Measurements from ENCODE around the gene RANBP9. TPM values are rescaled to one million over a fixed set of nuclear protein-coding genes. Genes with fewer than 3 reads are reported as not detected.

Gene RANBP9
- total RNA-seq, 1 donor from 2014 or later, result 50.6 TPM

DNA sequence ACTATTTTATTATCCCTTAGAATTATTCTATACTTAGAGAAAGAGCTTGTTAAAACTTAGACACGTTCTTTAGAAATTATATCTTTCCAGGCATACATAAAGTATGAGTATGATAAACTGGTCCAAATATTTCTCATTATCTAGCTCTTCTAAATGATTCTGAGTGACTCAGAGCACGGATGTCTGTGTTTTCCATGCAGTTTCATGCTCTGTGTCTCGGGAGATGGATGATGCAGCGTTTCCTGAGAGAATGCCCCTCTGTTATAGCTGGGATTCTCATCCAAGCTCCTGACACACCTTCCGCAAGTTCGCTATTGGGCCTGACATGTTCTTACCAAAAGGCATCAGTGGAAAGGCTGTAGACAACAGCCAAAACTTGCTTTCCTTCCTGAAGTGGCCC is 117.9 kb downstream of the RANBP9 start:
- no peak for DNase-seq

DNA sequence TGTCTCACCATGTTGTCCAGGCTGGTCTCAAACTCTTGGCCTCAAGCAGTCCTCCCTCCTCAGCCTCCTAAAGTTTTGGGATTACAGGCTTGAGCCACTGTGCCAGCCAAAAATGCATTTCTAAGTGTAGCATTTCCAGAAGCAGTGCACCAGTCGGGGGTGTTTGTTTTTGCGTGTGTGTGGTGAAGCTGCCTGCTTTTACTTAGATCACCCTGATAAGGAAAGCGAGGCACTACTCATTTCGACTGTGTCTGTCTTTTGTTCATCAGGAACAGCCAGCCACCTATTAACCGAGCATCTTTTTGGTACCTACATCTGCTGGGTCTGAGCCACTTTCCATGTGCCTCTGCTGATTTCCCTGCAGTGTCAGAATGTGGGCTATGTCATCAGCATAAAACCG is 118.5 kb downstream of the RANBP9 start:
- DNase-seq, result no peak

DNA sequence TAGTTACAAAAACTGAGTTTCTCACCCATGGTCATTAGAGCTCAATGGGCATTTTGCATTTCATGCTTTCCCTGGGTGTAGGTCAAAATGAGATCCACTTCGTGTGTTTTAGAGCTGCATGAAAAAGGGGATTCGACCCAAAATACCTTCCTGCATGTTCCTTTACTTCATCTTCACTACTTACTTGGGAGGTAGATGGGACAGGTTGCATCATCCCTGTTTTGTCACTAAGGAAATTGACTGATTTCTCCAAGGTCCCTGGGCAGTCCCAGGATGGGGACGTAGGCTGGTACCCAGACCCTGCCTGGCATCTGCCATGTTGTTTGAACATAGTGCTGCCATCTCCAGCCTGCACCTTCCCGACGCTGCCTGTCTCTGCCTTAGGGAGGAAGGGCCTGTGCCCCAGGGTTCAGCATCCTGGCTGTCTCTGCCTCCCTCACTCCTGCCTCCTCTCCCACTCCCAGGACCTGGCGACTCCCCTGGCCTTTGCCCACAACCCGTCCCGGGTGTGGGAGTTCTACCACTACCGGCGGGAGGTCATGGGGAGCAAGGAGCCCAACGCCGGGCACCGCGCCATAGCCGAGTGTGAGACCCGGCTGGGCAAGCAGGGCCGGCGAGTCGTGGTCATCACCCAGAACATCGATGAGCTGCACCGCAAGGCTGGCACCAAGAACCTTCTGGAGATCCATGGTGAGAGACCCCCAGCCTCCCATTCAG is 120.3 kb downstream of the RANBP9 start:
- no peak for DNase-seq

DNA sequence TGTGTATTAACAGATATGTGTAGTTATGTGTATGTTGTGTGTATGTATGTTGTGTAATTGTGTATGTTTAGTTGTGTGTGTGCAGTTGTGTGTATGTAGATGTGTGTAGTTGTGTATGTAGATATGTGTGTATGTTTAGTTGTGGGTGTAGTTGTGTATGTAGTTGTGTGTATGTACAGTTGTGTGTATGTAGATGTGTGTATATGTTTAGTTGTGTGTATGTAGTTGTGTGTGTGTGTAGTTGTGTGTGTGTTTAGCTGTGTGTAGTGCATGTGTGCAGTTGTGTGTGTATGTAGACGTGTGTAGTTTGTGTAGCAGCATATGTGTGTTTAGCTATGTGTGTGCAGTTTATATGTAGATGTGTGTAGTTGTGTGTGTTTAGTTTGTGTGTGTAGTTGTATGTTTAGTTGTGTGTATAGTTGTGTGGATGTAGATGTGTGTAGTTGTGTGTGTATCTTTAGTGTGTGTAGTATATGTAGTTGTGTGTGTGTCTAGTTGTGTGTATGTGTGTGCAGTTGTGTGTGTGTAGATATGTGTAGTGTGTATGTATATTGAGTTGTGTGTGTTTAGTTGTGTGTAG is 121.0 kb downstream of the RANBP9 start:
- no peak for DNase-seq

DNA sequence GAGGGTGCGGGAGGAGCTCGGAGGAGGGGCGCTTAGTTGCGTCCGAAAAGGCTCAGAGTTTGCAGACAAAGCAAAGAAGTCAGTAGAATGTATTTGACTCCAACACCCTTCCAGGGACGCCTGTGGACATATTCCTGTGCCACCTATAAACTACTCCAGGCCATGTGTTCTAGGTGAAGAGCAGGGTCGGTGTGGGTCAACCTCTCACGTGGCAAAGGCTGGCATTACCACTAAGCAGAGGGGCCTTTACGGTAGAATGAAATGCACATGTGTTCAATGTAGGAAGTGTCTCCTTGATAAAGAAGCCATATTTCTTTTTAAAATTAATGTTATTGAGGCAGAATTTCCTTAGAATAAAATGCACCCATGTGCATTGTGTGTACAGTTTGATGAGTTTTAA is 121.8 kb downstream of the RANBP9 start:
- no peak for DNase-seq

DNA sequence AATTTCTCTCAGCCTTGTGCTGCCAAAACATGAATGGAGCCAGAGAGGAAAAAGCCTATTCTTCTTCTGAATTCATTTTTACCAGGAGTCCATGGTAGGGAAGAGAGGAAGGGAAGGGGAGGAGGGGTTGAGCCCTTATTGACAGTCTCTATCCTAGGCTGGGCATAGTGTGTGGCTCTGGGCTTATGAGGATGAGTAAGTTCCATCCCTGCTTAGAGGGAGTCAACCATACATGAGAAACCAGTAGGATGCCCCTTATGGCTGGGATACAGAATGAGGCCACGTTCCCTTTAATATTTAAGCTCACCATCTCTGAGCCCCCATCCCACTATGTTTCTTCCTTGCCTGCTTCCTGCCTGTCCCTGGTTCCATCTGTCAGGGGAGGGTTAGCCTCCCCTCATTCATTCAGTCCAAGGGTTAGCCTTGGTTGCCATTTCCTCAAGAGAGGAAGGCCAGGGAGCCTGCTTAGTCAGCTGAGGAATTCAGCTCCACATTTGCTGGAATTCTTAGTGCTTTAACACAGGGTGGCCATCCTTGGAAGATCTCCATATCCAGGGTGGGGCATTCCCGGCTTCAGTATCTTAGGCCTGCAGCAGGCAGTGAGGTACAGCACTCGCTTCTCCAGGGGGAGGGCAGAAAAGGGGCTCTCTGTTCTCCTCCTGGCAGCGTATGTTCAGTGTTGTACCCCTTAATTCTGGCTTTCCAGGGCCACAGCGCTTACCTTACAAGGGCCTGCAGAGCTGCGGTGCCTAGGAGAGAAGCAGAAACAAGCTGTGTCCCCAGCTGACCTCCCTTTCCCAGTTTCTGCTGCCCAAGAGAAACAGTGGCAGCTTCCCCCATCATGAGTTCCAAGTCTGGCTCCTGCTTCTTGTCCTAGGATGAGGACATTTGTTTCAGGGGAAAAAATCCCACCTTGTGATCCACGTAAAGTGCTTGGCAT is 124.8 kb downstream of the RANBP9 start:
- DNase-seq, result no peak

DNA sequence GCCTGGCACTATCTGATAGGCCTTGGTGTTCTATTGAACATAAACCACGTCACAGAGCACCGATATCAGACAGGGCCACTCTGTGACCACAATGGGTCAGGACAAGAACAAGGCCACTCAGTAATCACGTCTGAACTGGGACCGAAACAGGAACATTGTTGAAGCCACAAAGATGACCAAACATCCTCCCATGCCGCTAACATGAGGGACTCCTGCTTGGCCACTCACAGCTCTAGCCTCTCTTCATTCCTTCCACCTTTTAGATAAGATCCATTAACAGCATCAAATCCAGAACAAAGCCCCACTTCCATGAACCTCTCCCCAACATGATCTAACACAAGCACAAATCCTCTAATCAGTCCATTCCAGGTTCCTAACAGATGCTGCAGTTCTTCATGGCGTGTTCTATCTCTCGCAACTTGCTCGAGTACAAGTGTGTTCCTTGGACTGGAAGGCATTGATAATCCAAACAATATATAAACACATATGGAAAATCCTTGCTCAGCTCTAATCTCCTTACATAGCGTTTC is 129.9 kb downstream of the RANBP9 start:
- DNase-seq, result no peak

DNA sequence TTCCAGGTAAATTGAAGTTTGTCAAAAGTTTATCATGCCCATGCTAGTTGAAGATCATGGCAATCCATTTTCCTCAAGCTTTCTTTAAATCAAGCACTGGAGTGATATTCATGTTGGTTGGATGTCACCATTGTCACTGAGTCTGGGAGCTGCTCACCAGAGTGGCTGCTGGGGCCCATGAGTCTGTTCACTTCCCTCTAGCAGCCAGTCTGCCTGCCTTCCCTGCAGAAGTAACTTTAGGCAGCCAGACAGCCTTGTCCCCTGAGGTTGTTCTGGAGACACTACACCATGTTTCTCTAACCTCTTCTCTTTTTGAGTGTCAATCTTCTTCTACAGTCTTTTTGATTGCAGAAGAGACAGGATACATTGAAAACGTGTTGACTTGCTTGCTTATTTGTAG is 131.7 kb downstream of the RANBP9 start:
- no peak for DNase-seq

DNA sequence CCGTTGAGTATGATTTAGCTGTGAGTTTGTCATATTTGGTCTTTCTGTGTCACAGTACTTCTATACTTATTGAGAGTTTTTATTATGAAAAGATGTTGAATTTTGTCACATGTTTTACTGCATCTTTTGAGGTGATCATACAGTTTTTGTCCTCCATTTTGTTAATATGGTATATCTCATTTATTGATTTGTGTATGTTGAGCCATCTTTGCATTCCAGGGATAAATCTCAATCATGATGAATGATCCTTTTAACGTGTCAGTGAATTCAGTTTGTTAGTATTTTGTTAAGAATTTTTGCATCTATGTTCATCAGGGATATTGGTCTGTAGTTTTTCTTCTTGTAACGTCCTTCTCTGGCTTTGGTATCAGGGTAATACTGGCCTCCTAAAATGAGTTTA is 133.7 kb downstream of the RANBP9 start:
- no peak for DNase-seq

DNA sequence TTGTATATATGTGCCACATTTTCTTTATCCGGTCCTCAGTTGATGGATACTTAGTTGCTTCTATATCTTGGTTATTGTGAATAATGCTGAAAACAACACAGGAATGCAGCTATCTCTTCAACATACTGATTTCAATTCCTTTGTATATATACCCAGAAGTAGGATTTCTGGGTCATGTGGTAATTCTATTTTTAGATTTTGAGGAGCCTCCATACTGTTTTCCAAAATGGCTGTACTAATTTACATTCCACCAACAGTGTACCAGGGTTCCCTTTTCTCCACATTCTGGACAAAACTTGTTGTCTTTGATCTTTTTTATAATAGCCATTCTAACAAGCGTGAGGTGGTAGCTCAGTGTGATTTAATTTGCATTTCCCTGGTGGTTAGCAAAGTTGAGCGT is 135.6 kb downstream of the RANBP9 start:
- no peak for DNase-seq

DNA sequence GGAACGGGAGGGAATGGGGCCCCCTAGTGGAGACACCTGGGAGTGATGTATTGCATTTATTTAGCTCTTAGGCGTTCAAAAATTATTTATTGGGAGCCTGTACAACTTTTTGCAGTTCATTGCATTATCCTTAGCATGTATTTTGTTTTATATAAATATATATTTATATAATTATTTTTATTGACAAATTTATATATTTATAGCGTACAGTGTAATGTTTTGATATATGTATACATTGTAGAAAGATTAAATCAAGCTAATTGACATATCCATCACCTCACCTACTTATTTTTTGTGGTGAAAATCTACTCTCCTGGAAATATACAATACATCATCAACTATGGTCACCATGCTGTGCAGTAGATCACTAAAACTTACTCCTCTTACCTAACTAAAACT is 136.3 kb downstream of the RANBP9 start:
- DNase-seq, result no peak

DNA sequence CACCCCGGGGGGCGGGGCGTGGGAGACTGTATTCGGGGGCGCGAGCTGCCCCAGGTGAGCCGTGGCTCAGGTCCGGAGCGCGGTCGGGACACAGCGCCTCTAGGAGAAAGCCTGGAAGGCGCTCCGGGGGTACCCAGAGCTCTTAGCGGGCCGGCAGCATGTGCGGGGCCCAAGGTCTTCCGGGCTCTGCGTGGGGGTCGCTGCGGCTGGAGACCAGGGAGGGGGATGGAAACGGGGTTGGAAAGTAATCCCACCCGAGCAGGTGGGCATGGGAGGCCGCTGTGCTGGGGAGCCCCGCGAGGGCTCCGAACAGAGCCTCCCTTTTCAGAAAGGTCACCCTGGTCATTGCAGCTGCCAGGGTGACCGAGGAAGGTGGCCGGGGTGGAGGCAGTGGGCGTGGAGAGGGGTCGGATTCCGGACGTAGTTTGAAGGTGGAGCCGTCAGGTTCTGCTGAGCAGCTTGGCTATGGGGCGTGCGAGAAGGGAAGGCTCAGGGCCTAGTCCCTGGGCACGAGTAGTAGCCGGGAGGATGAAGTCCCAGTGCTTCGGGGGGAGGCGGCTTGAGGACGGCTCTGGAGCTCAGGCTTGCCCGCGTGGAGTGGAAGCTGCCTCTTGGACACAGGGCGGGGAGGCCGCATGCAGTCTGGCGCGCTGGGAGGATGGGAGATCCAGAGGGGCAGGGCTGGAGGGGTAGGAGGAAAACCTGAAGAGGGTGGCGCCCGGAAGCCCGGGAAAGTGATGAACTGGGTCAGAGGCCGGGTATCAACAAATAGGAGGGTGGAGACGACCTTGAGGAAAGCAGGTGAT is 136.9 kb downstream of the RANBP9 start, which contains the start of gene SIRT5:
TSS of gene SIRT5 (plus strand) at position 31 of the 806 bp plus-strand sequence. CDS start 9,510 bp downstream, outside the sequence.
- DNase-seq, result peak; percentile 84

DNA sequence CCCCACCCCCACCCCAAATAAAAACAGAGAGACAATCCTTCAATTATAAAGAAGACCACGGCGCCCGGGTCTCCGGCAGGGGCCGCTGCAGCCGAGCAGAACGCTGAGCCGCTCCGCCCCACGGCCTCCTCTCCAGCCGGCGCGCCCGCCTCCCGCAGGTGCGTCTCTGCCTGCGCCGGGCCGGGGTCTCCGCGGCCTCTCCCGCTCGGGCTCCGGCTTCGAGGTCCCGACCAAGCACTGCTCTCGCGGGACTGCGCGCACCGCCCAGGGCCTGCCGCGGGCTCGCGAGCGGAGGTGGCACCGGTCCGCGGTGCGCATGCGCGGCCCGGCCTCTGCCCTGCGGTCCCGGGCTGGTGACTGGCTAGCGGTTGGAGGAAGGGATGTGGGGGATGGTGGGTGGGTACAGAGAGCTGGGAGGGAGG is 137.5 kb downstream of the RANBP9 start:
- DNase-seq, result peak; percentile 98

DNA sequence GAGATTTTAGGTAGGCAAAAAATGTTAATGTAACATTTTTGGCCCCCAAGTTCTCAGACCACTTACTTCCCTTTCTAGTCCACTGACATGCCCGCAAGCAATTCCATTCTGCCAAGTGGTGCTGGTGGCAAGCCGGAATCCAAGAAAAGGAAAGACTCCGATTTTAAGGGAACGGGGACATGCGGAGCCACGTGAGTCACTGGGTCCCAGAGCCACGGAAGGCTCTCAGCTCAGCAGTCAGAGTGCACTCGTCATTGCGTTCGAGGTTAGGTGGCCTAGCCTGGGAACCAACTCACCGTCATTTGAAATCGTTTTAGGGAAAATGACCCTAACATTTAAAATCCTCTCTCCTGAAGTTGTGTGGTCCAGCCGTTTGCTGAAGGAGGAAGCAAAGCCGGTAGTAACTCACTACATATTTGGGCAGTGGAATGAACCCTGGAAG is 137.9 kb downstream of the RANBP9 start:
- DNase-seq, result peak; percentile 41

DNA sequence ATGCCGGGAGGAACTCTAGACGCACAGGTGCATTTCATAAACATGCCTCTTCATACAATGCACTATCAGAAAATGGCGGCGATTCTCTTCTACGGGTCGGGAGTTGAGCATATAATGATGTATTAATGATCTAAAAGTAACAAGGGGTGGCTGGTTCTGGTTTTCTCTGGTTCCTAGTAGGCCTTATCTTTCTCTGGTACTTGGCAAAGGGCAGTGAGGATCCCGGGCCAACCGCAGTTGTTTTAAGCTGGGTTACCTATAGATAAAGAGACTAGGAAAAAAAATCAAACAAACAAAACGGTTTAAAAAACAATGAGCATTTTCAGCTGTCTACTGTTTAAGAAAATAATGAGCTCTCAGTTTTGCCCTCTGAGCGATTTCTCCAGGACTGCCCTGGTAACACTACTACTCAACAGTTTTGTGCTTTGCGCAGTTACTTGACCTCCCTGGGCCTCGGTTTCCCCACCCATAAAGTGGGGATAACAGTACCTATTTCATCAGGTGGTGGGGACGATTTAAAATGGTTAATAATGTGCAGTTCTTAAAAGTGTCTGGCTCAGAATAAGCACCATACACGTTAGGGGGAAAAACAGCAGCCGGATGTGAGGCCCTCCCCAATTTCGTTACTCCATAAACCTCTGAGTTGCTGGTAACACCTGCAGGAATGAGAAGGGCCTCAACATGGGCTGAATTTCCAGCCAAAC is 138.5 kb downstream of the RANBP9 start:
- no peak for DNase-seq

DNA sequence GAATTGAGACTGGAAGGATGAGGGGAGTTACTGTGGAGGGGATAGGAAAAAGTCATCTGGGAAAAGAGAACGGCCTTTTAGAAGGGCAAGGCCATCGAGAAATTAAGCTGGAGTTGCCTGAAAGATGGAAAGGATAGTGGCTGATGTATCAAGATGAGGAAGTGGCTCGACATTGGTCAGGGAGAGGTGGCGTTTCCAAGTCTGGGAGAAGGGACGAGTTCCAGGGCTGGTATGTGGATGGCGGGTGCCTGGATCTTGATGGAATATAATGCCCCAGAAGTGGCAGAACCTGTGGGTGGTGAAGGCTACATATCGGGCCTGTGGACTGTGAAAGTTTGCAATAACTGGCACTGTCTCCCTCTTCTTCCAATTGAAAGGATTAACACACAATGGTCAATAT is 139.4 kb downstream of the RANBP9 start:
- no peak for DNase-seq

Other genes with a start within 250 kb of the RANBP9 start
- 16.0 TPM for gene GFOD1, start 224.2 kb downstream of the RANBP9 start, total RNA-seq
- 14.8 TPM for gene SIRT5, start 137.2 kb downstream of the RANBP9 start, total RNA-seq
- 58.5 TPM for gene NOL7, start 96.5 kb downstream of the RANBP9 start, total RNA-seq
- gene MCUR1, start 102.7 kb upstream of the RANBP9 start, total RNA-seq, result 27.2 TPM
- 0.51 TPM for gene RNF182, start 213.1 kb upstream of the RANBP9 start, total RNA-seq